Gastrocnemius medialis (tissue), 4 donors: ENCODE measurements around the gene TNFAIP3. TPM values are rescaled to one million over a fixed set of nuclear protein-coding genes. Genes with fewer than 3 reads are reported as not detected.

Source experiments
- ATAC-seq, 2 donors: fragments of 150-250 bp; one replicate each; pipeline ENCODE4 v1.9.1; 2016
- DNase-seq, 2 donors: peaks; one replicate each; pipeline ENCODE4 v3.0.0-alpha.2; 2019
- H3K27ac ChIP-seq, 4 donors: fragments of 200-600 bp; sonication (generic); 1 replicate in 1 of 4; 2 replicates in 3 of 4; pipeline ENCODE4 v1.5.1; 2016 to 2018; ENCODE audit warnings: mild to moderate bottlenecking in 2 of 4, moderate library complexity in 1 of 4
- H3K27me3 ChIP-seq, 3 donors: fragments of 200-600 bp; sonication (generic) in 2 of 3; 1 replicate in 1 of 3; 2 replicates in 2 of 3; pipeline versions ENCODE4 v1.5.1 to v1.6.0; 2016 to 2019; ENCODE audit warnings: mild to moderate bottlenecking in 1 of 3, moderate library complexity in 1 of 3
- H3K36me3 ChIP-seq, 2 donors: fragments of 200-600 bp; sonication (generic) in 1 of 2; one replicate each; pipeline ENCODE4 v1.5.1; 2017 to 2018
- H3K4me1 ChIP-seq, 2 donors: fragments of 200-600 bp; sonication (generic) in 1 of 2; one replicate each; pipeline ENCODE4 v1.5.1; 2016 to 2017; ENCODE audit warnings: mild to moderate bottlenecking in 2 of 2
- H3K4me3 ChIP-seq, 4 donors: fragments of 200-600 bp; sonication (generic) in 3 of 4; 1 replicate in 1 of 4; 2 replicates in 3 of 4; pipeline ENCODE4 v1.5.1; 2016 to 2019; ENCODE audit warnings: mild to moderate bottlenecking in 2 of 4
- H3K9me3 ChIP-seq, 3 donors: fragments of 200-600 bp; sonication (generic) in 2 of 3; 1 replicate in 1 of 3; 2 replicates in 2 of 3; pipeline ENCODE4 v1.5.1; 2016 to 2019
- CTCF ChIP-seq, 5 experiments: fragments of 450-650 bp in 3 of 5; fragments of 200-600 bp in 2 of 5; sonication (generic) in 2 of 5; IDR thresholded peaks in 4 of 5; conservative IDR thresholded peaks in 1 of 5; 1 replicate in 4 of 5; 2 replicates in 1 of 5; pipeline ENCODE4 v1.5.1; 2016 to 2019; ENCODE audit warnings: antibody characterized with exemption in 5 of 5, mild to moderate bottlenecking in 3 of 5, moderate library complexity in 3 of 5
- POLR2A ChIP-seq, 2 donors: fragments of 450-650 bp; IDR thresholded peaks; one replicate each; pipeline ENCODE4 v1.6.1; 2017; ENCODE audit warnings: antibody characterized with exemption in 2 of 2, mild to moderate bottlenecking in 2 of 2, moderate library complexity in 2 of 2
- in situ Hi-C, 4 donors: fragments of 200-750 bp; cut with MboI; loops; one replicate each; pipeline versions ENCODE4 v1.15.0 to v1.8.0; 2017; ENCODE audit warnings: low sequenced_read_pairs in 4 of 4
- intact Hi-C: fragments of 100-400 bp; cut with DNase I; formaldehyde crosslinking; loops from one replicate; pipeline ENCODE4 v1.15.1; 2023; ENCODE audit warnings: low total_unique reads
- total RNA-seq, 4 donors: library from RNA; depleted of rRNA; stranded (reverse); fragments of >200 nt; gene quantifications; one replicate each; pipeline versions ENCODE4 v1.1.0 to v1.2.3, GENCODE V29; 2016

The TNFAIP3 gene
- total RNA-seq, 4 donors from 2014 or later, result 2.6 to 7.1 (median 4.7) TPM

GRCh38 chr6:137846772-137847313, 20.2 kb upstream of the TNFAIP3 start:
- in situ Hi-C loops (no loop called here), intact Hi-C loops (no loop called here)

GRCh38 chr6:137847748-137848147, 19.3 kb upstream of the TNFAIP3 start:
- Histone ChIP-seq H3K4me1 (peaks cover 0 to 5% of the 10 kb centered on the region in 2 donors), H3K27ac (no peak overlapping the region), H3K9me3 (no peaks in the 10 kb centered on the region), H3K27me3 (no peaks in the 10 kb centered on the region), H3K4me3 (no peak overlapping the region), H3K36me3 (no peaks in the 10 kb centered on the region)
- DNase-seq (no peak), ATAC-seq (no peak)
- in situ Hi-C loops (no loop called here), intact Hi-C loops (no loop called here)
- TF ChIP-seq CTCF (IDR thresholded peaks at IDR 0.05 in 4 of 5, conservative IDR thresholded peaks at IDR 0.05 in 1 of 5), result no peak
- no peak for TF ChIP-seq POLR2A (IDR thresholded peaks at IDR 0.05)

More at GRCh38 chr6:137846772-137847313, 20.2 kb upstream of the TNFAIP3 start:
- Histone ChIP-seq H3K27me3 (no peaks in the 10 kb centered on the region), H3K9me3 (no peaks in the 10 kb centered on the region), H3K36me3 (no peaks in the 10 kb centered on the region), H3K4me1 (peaks cover 0 to 5% of the 10 kb centered on the region in 2 donors), H3K4me3 (no peak overlapping the region), H3K27ac (no peak overlapping the region)
- DNase-seq (peak; percentile 13 to 50), ATAC-seq (no peak)
- TF ChIP-seq CTCF (IDR thresholded peaks at IDR 0.05 in 4 of 5, conservative IDR thresholded peaks at IDR 0.05 in 1 of 5) (no peak), POLR2A (IDR thresholded peaks at IDR 0.05) (no peak)

GRCh38 chr6:137848672-137849071, 18.4 kb upstream of the TNFAIP3 start:
- H3K36me3 ChIP-seq, result no peaks in the 10 kb centered on the region
- H3K27ac ChIP-seq, result no peak overlapping the region
- H3K27me3 ChIP-seq, result no peaks in the 10 kb centered on the region
- H3K4me3 ChIP-seq, result no peak overlapping the region
- in situ Hi-C loops, result no loop called here
- TF ChIP-seq CTCF (IDR thresholded peaks at IDR 0.05 in 4 of 5, conservative IDR thresholded peaks at IDR 0.05 in 1 of 5) (no peak), POLR2A (IDR thresholded peaks at IDR 0.05) (no peak)
- no peak for ATAC-seq
- no peaks in the 10 kb centered on the region for H3K9me3 ChIP-seq
- intact Hi-C loops, result no loop called here
- DNase-seq, result no peak
- peaks cover 0 to 5% of the 10 kb centered on the region in 2 donors for H3K4me1 ChIP-seq

- in situ Hi-C loops (no loop called here), intact Hi-C loops (no loop called here)
- Histone ChIP-seq H3K4me1 (peaks cover 0 to 5% of the 10 kb centered on the region in 2 donors), H3K36me3 (no peaks in the 10 kb centered on the region), H3K9me3 (no peaks in the 10 kb centered on the region), H3K4me3 (no peak overlapping the region), H3K27me3 (no peaks in the 10 kb centered on the region), H3K27ac (no peak overlapping the region)
- ATAC-seq (no peak), DNase-seq (no peak)
- TF ChIP-seq CTCF (IDR thresholded peaks at IDR 0.05 in 4 of 5, conservative IDR thresholded peaks at IDR 0.05 in 1 of 5) (no peak), POLR2A (IDR thresholded peaks at IDR 0.05) (no peak)
Observed at GRCh38 chr6:137849181-137849980, 17.7 kb upstream of the TNFAIP3 start.
